OCI-LY1 (cell line): ENCODE measurements around the gene GATAD2A.

Experiments used
- CTCF ChIP-seq: fragments of 200-600 bp; sonication (generic), shearing (Covaris generic); IDR thresholded peaks from 2 replicates; pipeline ENCODE4 v1.5.1; 2017; ENCODE audit warnings: mild to moderate bottlenecking, antibody characterized with exemption, low read length, moderate library complexity, mixed read lengths
- EZH2 ChIP-seq: fragments of 200-600 bp; sonication (generic), shearing (Covaris generic); IDR thresholded peaks from 2 replicates; pipeline ENCODE4 v1.8.0; 2017; ENCODE audit warnings: borderline replicate concordance, mixed run types, mild to moderate bottlenecking, antibody characterized with exemption, low read length, moderate library complexity, mixed read lengths

- TF ChIP-seq CTCF (no peak), EZH2 (no peak)
Observed at GRCh38 chr19:19464339-19465098, 59.0 kb downstream of the GATAD2A start.
